ENCODE results near the gene NLRP5. TPM values are rescaled to one million over a fixed set of nuclear protein-coding genes. Genes with fewer than 3 reads are reported as not detected.

Gene NLRP5
- total and polyA plus RNA-seq, 2 of the 8 experiments (the other 6 are each of a cell fraction or from before 2014, with no cell fraction given), result not detected

- CTCF ChIA-PET (ENCODE audit: partially characterized antibody), result interaction anchor here (0.6 to 10.4 kb wide), 18 partner anchors 9 to 1205 kb away, joined by 3 to 92 read pairs (median 4); no protein-coding TSS in a partner anchor
Observed at GRCh38 chr19:56079609-56080008, 93.0 kb downstream of the NLRP5 start.

More at GRCh38 chr19:56079609-56080008, 93.0 kb downstream of the NLRP5 start:
- H2BK12ac ChIP-seq (ENCODE audit: low read depth, low read length), result no peak overlapping the region
- no peak for FAIRE-seq
- WGBS, 2 experiments (ENCODE audit: extremely low coverage in 1 of 2, insufficient coverage in 1 of 2, insufficient read length in 1 of 2, insufficient replicate concordance in 2 of 2, low coverage in 1 of 2, low lambda C conversion rate in 2 of 2, missing lambda C conversion rate in 1 of 2), result 77% methylated on average over 6 of the region's 7 CpGs; no CpG with 5 or more reads in 1 of the 2 experiments
- H3K27ac ChIP-seq (ENCODE audit: low read depth, low read length), result no peak overlapping the region
- H3K79me2 ChIP-seq (ENCODE audit: control insufficient read depth in 1 of 2, insufficient read depth in 2 of 2, low read length in 2 of 2), result no peaks in the 10 kb centered on the region
- H3K27me3 ChIP-seq (replicated peaks in 1 of 4; ENCODE audit: control insufficient read depth in 3 of 4, extremely low read depth in 1 of 4, insufficient read depth in 3 of 4, low read length in 3 of 4), result no peaks in the 10 kb centered on the region
- H2AK5ac ChIP-seq (ENCODE audit: low read depth, low read length), result no peak overlapping the region
- no peak overlapping the region for H3K23ac ChIP-seq (ENCODE audit: insufficient read length)
- no peak overlapping the region for H2AFZ ChIP-seq (ENCODE audit: low read length)
- no peak for DNase-seq (ENCODE audit: low read depth in 1 of 2, low spot score in 2 of 2)
- no peaks in the 10 kb centered on the region for H3K36me3 ChIP-seq (ENCODE audit: control insufficient read depth in 2 of 4, insufficient read depth in 4 of 4, low read length in 3 of 4)
- peaks cover 0 to 3% of the 10 kb centered on the region in 2 experiments; a peak in 1 of 4 replicates for H3K9me3 ChIP-seq (ENCODE audit: insufficient read depth in 2 of 2, low read depth in 1 of 2, low read length in 1 of 2)
- no peak overlapping the region for H3K9ac ChIP-seq (replicated peaks in 1 of 4; ENCODE audit: extremely low read depth in 1 of 4, low read depth in 3 of 4, low read length in 3 of 4)
- H2BK5ac ChIP-seq (ENCODE audit: low read depth, low read length), result no peak overlapping the region
- no peaks in the 10 kb centered on the region; the same call in 1 of the 2 replicates for H3K79me1 ChIP-seq (ENCODE audit: low read depth, low read length)
- H3K23me2 ChIP-seq (ENCODE audit: low read depth, low read length), result peaks cover 7% of the 10 kb centered on the region
- H3K18ac ChIP-seq (ENCODE audit: extremely low read depth, low read length), result no peak overlapping the region
- H4K5ac ChIP-seq (ENCODE audit: insufficient read length, low read depth, low read length), result no peak overlapping the region
- no peak overlapping the region for H3K4me2 ChIP-seq (ENCODE audit: insufficient read depth in 1 of 2, low read depth in 2 of 2, low read length in 2 of 2)
- peaks cover 0 to 6% (median under 1%) of the 10 kb centered on the region in 4 experiments; a peak in 3 of 7 replicates for H3K4me1 ChIP-seq (replicated peaks in 1 of 4; ENCODE audit: control insufficient read depth in 3 of 4, insufficient read depth in 4 of 4, low read length in 3 of 4)
- no peak overlapping the region for H3K14ac ChIP-seq (ENCODE audit: insufficient read length)
- H4K91ac ChIP-seq (replicated peaks; ENCODE audit: insufficient read length, low read length), result no peak overlapping the region
- H3K4ac ChIP-seq (replicated peaks; ENCODE audit: insufficient read length, low read depth, low read length), result no peak overlapping the region
- no peak overlapping the region for H2BK15ac ChIP-seq (ENCODE audit: low read length)
- H3K4me3 ChIP-seq (ENCODE audit: extremely low read depth in 1 of 4, insufficient read depth in 2 of 4, low read depth in 3 of 4, low read length in 4 of 4), result no peak overlapping the region
- no peak overlapping the region for H3K56ac ChIP-seq (replicated peaks; ENCODE audit: insufficient read length, low read depth, low read length)
- H2BK120ac ChIP-seq (replicated peaks; ENCODE audit: low read depth, low read length), result no peak overlapping the region
- POLR2A ChIA-PET (ENCODE audit: partially characterized antibody), result no interaction called here
- no peak overlapping the region for H4K8ac ChIP-seq (ENCODE audit: extremely low read depth, insufficient read depth, low read length)
- no peak overlapping the region for H2BK20ac ChIP-seq (ENCODE audit: low read length)
- TF ChIP-seq GABPA (IDR thresholded peaks at IDR 0.05; ENCODE audit: borderline replicate concordance, insufficient read depth, low read length) (no peak), EZH2 (IDR thresholded peaks at IDR 0.05; ENCODE audit: low read depth, low read length, severe bottlenecking) (no peak), MAFK (IDR thresholded peaks at IDR 0.05; ENCODE audit: low read depth, low read length) (no peak), TBP (IDR thresholded peaks at IDR 0.05; ENCODE audit: low read depth, low read length) (no peak), RAD21 (IDR thresholded peaks at IDR 0.05 in 1 of 2, conservative IDR thresholded peaks at IDR 0.05 in 1 of 2; ENCODE audit: low read depth in 2 of 2, low read length in 2 of 2) (no peak), BACH1 (IDR thresholded peaks at IDR 0.05; ENCODE audit: low read length) (no peak), PHF8 (conservative IDR thresholded peaks at IDR 0.05; ENCODE audit: low read depth, low read length) (no peak), SUZ12 (IDR thresholded peaks at IDR 0.05; ENCODE audit: low read length) (no peak), KDM5A (IDR thresholded peaks at IDR 0.05; ENCODE audit: low read length) (no peak)
- peaks cover 3 to 8% of the 10 kb centered on the region in 2 experiments for H4K20me1 ChIP-seq (replicated peaks in 1 of 2; ENCODE audit: control insufficient read depth in 1 of 2, insufficient read depth in 2 of 2, low read length in 2 of 2)
